KOPT-K1 (cell line): ENCODE results near the gene PELO.
"Not testable (repeated sequence)": the region's sequence is repeated elsewhere in the genome, so short reads cannot be mapped to it uniquely, and the experiment has no call there.

Experiments
- H3K27ac ChIP-seq: fragments of 200-600 bp; sonication (generic); 2 replicates; pipeline ENCODE4 v1.5.1; 2016; ENCODE audit warnings: antibody characterized with exemption, mild to moderate bottlenecking, low read depth, low read length; ENCODE audit not compliant: poor library complexity, severe bottlenecking
- H3K36me3 ChIP-seq: fragments of 200-600 bp; sonication (generic); 2 replicates; pipeline ENCODE4 v1.5.1; 2017; ENCODE audit warnings: antibody characterized with exemption, mild to moderate bottlenecking, low read length, moderate library complexity; ENCODE audit not compliant: insufficient read depth
- H3K9me3 ChIP-seq: fragments of 200-600 bp; sonication (generic); 2 replicates; pipeline ENCODE4 v1.5.1; 2017; ENCODE audit warnings: antibody characterized with exemption, low read length, mild to moderate bottlenecking; ENCODE audit not compliant: insufficient read depth, poor library complexity, severe bottlenecking

PELO gene, protein sequence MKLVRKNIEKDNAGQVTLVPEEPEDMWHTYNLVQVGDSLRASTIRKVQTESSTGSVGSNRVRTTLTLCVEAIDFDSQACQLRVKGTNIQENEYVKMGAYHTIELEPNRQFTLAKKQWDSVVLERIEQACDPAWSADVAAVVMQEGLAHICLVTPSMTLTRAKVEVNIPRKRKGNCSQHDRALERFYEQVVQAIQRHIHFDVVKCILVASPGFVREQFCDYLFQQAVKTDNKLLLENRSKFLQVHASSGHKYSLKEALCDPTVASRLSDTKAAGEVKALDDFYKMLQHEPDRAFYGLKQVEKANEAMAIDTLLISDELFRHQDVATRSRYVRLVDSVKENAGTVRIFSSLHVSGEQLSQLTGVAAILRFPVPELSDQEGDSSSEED

DNA sequence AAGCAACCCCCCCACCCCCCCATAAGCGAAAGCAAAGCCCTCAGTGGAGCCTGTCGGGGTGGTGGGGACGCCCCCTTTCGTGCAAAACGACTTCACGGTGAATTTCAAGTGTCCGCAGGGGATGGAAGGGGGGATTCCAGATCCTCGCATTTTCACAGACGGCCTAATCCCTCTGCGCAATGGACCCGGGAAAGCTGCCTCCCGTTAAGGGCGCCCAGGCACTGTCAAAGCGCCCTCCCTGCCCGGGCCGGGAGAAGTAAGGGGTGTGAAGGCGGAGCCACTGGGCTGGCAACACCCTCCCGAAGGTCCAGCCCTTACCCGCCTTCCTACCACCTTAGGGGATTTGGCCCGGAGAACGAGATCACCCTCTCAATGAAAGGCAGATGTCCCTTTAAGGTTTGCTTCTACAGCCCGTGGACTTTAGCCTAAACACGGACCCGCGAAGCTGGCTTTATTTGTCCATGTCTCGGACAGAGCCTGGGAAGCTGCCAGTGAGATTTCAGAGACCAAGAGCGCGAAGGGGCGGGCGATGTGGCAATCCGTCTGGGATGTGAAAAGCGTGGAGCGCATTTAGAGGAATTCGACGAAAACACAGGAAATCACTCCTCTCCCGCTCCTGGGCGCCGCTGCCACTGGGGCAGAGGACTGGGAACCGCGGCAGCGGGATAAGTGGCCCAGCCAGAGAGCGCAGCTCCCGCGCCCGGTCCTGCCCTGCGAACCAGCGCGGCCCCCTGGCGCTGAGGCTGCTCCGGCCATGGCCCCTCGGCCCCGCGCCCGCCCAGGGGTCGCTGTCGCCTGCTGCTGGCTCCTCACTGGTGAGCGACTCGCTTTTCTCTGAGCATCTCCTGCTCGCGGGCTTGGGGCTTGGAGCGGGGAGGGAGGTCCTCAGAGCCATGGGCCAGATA is at the start of gene PELO, which contains the start of gene ITGA1:
Gene PELO, plus strand, starts transcription at position 317 of the 905 bp plus-strand sequence. CDS start 12,479 bp downstream, outside the sequence.
Gene ITGA1, plus strand, starts transcription at position 317 of the 905 bp plus-strand sequence. Its CDS starts 438 bp downstream, at position 755.
- Histone ChIP-seq H3K27ac (peak within 1 kb of the TSS; percentile 78), H3K9me3 (no peaks in the 10 kb centered on the region), H3K36me3 (no peaks in the 10 kb centered on the region)

DNA sequence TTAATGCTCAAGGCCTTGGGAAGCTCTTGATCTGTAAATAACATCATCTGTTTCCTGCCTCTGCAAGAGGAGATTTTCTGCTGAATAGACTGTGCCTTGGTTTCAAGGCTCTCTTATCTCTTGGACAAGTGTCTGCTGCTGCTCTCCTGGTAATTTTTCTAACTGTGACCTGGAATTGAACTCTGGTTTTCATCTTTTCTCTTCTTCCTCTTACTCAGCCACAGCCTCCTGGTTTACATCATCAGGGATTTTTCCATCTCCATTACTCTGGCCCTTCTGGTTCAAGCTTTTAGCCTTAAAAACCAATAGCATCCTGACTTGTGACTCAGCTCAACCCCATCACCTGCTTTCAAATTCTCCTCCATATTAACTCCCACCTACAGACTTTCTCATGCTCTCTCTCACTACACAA is 49.6 kb upstream of the PELO start:
- peaks cover 4% of the 10 kb centered on the region for H3K9me3 ChIP-seq
- H3K27ac ChIP-seq, result peak overlapping the region; percentile 76
- H3K36me3 ChIP-seq, result no peaks in the 10 kb centered on the region

DNA sequence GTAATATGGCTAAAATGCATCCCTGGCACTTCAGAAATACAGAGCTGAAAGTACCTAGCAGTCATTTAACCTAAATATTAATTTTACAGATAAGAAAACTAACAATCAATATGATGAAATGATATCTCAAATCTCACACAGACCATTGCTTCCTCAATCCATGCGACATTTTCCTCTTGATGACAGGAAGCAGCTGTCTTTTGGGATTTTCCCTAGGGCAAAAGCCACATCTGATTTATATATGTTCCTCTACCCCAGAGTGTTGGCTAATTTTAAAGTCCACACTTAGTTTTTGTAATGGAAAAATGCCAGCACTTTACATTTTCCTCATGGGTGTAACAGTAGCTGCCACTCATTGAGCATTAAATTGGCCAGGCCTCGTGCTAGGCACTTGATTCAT is 47.7 kb upstream of the PELO start:
- peaks cover 4% of the 10 kb centered on the region for H3K9me3 ChIP-seq
- no peaks in the 10 kb centered on the region for H3K36me3 ChIP-seq
- H3K27ac ChIP-seq, result peak overlapping the region; percentile 76

DNA sequence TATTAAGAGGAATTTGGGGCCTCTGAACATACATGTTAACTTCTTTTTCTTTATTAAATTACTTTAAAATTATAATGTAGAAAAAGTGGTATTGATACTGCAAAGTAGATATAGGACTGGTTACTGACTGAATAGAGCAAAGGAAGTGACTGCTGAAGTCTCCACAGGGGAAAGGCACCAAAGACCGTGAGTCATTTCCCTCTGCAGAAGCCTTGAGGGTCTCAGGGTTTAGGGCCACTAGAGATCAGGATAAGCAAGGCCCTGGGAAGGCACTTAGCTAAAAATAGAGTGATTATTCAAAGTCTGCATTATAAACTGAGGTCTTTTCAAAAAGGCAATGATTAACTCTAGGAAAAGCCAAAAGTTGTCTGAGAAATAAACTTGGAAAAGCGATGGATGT is 44.7 kb upstream of the PELO start:
- H3K9me3 ChIP-seq, result no peaks in the 10 kb centered on the region
- H3K27ac ChIP-seq, result peak overlapping the region; percentile 76
- H3K36me3 ChIP-seq, result no peaks in the 10 kb centered on the region

DNA sequence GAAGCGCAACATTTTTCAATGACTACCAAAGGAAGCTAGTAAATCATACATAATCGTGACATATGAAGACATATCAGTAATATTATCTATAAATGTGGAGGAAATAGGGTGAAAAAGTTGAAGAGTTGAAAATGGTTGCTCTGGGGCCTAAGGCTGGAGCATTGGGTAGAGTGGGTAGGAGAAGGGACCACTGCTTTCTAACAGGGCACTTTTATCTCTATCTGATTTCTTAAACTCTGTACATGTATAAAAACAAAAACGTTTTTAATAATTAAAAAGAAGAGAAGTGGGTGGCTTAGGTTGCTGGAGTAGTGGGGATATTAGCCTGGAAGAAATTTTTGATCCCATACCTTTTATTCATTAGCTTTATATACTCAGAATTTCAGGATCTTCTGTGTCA is 44.2 kb upstream of the PELO start:
- Histone ChIP-seq H3K36me3 (no peaks in the 10 kb centered on the region), H3K27ac (peak overlapping the region; percentile 76), H3K9me3 (no peaks in the 10 kb centered on the region)

DNA sequence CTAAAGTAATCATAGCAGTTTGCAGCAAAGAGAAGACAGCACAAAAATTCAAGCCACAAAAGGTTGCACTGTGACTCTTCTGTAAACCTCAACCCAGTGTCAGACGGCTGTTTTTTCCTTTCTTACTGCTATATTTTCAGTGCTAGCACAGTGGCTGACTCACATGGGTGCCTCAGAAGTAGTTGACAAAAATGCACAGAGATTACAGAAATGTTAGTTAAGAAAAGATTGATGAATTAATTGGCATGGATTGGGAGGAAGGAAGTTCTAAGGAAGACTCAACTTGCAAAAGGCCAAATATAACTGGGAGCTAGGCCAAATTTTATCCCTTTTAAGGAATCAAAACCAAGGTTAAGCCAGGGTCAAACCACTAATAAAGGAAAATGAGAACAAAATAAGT is 43.7 kb upstream of the PELO start:
- Histone ChIP-seq H3K9me3 (no peaks in the 10 kb centered on the region), H3K36me3 (no peaks in the 10 kb centered on the region), H3K27ac (peak overlapping the region; percentile 76)

DNA sequence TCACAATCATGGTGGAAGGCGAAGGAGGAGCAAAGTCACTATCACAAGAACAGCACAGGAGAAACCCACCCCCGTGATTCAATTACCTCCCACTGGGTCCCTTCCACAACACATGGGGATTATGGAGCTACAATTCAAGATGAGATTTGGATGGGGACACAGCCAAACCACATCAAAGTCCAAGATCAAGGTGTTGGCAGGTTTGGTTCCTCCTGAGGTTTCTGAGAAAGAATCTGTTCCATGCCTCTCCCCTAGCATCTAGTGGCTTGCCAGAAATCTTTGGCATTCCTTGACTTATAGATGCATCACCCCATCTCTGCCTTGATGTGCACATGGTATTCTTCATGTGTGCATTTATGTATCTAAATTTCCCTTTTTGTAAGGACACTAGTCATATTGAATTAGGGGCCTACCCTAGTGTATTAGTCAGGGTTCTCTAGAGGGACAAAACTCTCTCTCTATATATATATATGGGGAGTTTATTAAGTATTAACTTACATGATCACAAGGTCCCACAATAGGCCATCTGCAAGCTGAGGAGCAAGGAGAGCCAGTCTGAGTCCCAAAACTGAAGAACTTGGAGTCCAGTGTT is 42.8 kb upstream of the PELO start:
- H3K9me3 ChIP-seq, H3K36me3 ChIP-seq: not testable (repeated sequence)
- H3K27ac ChIP-seq, result peak overlapping the region; percentile 76

DNA sequence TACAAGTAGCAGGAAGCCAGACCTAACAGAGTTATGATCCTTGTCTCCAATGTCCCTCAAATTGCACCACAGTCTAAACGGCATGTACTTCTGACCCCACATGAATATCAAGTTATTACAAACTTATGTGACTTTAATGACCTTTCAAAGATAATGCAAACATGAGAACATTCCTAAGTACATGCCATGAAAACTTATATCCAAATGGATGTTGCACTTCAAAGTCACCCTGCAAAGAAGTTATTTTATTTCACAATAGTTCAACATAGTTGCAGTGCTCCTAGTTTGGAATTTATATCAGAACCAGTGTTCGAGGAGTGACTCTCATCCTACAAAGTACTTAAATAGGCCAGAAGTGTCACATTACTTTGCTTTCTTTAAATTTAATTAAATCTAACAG is 41.2 kb upstream of the PELO start:
- H3K9me3 ChIP-seq, result no peaks in the 10 kb centered on the region
- H3K27ac ChIP-seq, result no peak overlapping the region
- no peaks in the 10 kb centered on the region for H3K36me3 ChIP-seq

DNA sequence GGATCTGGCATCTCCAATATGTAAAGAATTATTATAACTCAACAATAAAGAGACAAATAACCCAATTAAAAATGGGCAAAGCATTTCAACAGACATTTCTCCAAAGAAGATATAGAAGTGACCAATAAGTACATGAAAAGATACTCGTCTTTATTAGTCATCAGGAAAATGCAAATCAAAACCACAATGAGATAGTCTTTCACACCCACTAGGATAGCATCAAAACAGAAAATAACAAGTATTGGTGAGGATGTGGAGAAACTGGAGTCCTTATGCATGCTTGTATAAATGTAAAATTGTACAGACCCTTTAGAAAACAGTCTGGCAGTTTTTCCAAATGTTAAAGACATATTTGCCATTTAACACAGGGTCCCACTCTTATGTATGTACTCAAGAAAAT is 39.1 kb upstream of the PELO start:
- no peaks in the 10 kb centered on the region for H3K9me3 ChIP-seq
- no peak overlapping the region for H3K27ac ChIP-seq
- no peaks in the 10 kb centered on the region for H3K36me3 ChIP-seq

DNA sequence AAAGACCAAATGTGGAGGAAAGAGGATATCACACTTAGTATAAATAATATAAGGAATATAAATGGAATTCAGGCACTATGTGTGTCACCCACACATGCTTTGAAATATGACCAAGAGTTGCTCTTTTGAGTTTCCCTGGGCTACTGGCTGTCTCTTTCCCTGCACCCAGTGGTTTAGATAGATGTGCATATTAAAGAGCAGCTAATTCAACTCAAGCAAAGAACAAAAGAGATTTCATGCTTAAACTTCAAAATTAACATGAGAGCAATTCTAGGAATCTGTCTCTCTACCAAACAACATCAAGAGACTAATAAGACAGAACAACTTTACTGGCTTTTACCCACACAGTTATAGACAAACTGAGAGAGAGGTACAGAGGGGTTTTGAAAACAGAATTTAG is 38.0 kb upstream of the PELO start:
- Histone ChIP-seq H3K9me3 (no peaks in the 10 kb centered on the region), H3K36me3 (no peaks in the 10 kb centered on the region), H3K27ac (peak overlapping the region; percentile 1)

DNA sequence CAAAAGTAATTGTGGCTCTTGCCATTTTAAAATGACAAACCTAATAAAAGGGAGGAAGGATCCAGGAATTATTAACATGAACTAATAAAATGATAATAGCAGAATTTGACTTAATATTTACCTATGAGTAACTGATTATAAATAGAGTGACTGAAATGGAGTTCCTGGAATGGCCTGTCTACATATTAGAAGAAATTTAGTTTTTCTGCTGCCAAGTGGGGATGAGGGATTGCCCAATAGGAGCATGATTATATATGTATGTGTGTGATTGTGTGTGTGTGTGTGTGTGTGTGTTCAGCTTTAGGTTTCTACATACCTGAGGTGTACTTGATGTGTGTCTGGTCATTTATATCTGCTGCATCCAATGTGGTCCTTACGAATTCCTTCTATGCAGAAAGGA is 36.6 kb upstream of the PELO start:
- Histone ChIP-seq H3K27ac (no peak overlapping the region), H3K36me3 (no peaks in the 10 kb centered on the region), H3K9me3 (no peaks in the 10 kb centered on the region)

DNA sequence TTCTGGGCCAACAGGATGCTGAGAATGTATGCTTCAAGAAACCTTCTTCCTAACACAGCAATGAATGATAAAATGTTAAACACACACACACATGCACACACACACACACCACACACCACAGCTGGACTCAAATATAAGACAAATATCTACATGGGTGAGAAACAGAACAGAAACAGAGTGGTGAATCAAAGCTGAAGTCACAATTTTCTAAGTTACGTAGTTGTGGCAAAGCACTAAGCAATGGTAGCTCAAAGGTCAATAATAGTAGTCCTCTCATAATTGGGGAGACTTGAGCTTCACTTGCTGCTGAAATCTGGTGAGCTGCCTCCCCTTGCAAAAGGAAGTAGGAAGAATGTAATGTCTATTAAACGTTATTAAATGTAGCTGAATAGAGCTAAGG is 33.7 kb upstream of the PELO start:
- H3K36me3 ChIP-seq, result no peaks in the 10 kb centered on the region
- H3K9me3 ChIP-seq, result no peaks in the 10 kb centered on the region
- H3K27ac ChIP-seq, result no peak overlapping the region

DNA sequence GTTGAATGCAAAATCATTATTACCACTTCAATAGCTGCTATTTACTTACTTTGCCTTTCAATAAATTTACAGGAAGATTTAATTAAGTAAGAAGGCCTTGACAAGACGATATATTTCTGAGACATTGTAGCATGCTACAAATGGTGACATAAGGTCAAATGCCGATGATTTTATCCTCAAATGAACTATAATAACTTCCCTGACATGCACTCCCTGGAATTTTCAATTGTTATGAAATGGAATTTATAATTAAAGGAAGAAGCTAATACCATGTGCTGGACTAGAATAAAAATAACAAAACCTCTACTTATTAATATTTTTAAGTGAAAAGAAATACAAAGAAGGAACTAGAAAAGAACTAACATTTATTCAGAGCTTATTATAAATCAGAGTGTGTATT is 30.2 kb upstream of the PELO start:
- no peaks in the 10 kb centered on the region for H3K9me3 ChIP-seq
- no peak overlapping the region for H3K27ac ChIP-seq
- H3K36me3 ChIP-seq, result no peaks in the 10 kb centered on the region

DNA sequence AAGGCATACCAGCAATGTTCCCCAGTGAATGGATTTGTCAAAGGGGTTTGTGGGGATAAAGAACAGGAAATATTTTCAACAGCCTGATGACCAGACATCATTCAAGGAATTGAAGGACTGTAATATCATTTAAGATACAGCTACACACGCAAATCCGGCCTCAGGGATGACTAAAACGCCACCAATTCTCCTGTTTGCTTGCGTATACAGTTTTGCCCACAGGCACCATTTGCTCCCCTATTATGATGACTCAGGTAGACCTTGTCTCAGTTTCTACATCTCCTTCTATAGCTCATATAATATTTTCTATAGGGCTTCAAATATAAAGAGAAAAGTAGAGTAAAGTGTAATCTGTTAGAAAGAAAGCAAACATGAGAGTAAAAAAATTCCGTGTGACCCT is 29.7 kb upstream of the PELO start:
- H3K27ac ChIP-seq, result no peak overlapping the region
- H3K36me3 ChIP-seq, result no peaks in the 10 kb centered on the region
- no peaks in the 10 kb centered on the region for H3K9me3 ChIP-seq

DNA sequence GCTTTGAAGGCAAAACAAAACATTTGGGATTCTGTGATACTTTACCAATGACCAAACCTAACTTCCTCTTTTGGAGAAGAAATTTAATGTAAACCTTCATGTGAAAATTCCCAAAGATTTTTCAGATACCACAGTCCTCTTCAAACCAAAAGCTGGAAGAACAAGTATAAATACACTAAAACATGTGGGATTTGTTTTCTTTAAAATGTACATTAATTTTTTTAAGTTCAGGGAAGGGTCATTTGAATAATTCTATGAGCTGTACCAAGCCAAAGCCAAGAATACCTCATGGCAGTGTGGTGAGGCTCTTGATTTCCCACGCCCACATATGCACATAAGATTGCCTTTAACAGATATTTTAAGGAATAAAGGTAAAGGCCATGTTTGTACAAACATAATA is 28.4 kb upstream of the PELO start:
- Histone ChIP-seq H3K27ac (no peak overlapping the region), H3K9me3 (no peaks in the 10 kb centered on the region), H3K36me3 (no peaks in the 10 kb centered on the region)
